ENCODE measurements around the gene WNT5A. TPM values are rescaled to one million over a fixed set of nuclear protein-coding genes. Genes with fewer than 3 reads are reported as not detected.

The WNT5A gene
- polyA plus RNA-seq, 1 donor, result 10.8 TPM

DNA sequence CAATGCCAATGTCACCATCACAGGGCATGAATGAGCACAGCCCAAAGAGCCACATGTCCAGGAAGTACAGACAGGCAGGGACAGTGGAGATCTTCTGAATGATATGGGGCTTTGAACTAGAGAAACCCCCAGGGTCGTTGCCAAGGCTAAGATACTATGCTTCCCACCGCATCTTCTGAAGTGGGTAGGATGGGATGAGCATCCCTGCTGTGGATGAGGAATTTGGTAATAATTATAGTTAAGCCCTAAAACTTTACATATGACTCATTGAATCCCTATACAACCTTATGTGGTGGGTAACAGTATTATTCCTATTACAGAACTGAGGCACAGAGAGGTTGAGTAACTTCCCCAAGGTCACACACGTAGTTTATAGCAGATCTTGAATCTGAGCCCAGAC is 44.2 kb downstream of the WNT5A start:
- DNase-seq, result no peak

DNA sequence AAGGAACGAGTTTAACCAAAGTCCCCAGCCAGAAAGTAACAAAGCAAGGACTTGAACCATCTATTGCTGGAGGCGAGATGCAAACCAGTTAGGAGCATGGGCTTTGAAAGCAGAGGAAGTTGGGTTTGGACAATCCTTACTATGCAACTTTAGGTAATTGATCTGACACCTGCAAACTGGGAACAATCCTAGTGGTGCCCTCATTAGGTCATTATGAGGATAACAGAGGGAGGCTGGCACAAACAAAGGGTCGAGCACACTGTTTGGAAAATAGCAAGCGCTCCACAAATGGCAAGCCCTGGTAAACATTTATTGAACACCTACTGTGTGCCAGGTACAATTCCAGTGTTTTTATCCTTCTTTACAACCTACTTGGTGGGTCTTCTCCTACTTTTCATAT is 45.6 kb downstream of the WNT5A start:
- no peak for DNase-seq

DNA sequence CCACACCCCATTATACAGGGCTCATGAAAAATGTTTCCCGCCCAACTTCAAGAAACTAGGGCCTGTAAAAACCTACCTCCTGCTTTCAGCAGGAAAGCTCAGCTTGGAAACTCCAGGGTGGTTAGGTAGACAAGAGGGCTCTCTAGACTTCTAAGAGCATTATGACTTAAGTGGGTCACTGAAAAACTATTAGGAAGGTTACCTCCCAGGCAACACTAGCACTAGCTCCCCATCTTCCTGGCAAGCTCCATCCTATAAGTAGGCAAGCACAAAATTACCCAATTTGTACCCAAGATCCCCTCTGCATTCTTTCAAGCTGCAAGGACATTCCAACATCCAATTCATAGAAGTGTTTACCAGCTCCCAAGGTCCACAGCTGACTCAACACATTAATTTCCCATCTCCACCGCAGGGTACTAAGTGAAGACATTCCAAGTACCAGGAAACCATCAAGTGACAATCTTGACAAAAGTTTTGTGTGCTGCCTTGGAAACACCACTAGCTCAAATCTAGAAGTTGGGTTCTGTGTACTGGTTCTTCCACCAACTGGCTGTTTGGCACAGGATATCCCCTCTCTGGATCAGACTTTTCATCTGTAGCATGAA is 46.9 kb downstream of the WNT5A start:
- DNase-seq, result no peak

DNA sequence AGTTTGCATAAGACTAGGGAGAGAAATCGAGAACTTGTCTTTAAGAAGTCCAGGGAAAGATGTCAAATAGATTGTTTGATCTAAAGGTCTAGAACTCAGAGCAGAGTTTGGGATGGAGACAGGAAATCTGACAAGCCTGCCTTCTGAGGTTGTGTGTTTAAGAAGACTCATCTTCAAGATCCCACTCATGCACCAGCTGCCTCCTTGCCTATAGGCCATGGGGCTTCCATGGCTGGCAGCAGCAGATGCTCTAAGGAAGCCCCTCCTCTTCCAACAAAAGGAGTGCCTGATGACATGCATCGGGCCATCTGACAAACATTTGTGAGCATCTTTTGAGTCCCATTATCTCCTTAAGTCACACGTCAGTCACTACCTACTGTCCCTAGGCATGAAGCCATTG is 47.4 kb downstream of the WNT5A start:
- DNase-seq, result no peak

DNA sequence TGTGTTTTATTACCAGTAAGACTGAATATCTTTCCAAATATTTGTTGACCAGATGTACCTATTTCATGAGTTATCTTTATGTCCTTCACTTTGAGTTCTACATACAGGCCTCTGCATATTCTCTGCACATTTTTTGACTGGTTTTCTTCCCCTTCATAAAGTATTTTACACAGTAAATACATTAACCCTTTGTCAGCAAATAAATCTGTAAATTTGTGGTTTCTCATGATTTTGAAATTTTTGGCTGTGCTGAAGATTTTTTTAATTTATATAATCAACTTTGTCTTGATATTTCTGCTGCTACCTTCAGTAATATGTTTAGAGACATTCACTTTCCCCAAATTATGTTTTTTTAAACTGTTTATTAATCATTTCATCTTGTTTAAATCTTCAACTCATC is 50.5 kb downstream of the WNT5A start:
- DNase-seq, result no peak

DNA sequence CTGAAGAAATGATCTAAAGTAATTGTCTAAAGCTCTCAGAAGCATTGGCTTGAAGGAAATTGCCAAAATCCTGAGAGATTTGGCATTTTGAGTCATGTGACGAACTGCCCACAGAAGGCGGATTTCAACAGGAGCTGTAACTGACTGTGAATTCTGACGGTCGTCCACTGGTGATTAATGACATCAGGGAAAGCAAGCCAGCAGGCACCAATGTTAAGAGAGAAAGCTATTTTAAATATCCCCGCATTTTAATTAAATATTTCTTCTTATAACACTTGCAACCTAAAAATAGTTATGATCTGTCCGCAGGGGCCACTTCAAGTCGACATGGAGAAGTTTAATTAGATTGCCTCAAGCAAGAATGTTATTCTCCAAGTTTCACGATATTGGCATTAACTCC is 51.6 kb downstream of the WNT5A start:
- DNase-seq, result no peak

DNA sequence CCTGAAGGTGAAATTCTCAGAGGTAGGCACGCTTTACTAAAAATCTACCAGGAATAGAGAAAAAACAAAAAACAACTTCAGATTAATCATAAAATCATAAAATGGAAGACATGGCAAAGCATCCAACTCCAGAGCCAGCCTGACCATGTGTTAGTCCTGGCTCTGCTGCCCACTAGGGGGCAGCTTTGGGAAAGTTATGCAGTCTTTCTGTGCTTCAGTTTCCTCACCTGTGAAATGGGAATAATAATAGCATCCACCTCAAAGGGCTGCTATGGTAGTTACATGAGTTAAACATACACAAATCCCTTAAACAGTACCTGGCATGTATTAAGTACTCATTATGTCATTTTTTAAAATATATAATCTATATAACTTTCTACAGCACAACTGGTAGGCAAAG is 52.3 kb downstream of the WNT5A start:
- no peak for DNase-seq

DNA sequence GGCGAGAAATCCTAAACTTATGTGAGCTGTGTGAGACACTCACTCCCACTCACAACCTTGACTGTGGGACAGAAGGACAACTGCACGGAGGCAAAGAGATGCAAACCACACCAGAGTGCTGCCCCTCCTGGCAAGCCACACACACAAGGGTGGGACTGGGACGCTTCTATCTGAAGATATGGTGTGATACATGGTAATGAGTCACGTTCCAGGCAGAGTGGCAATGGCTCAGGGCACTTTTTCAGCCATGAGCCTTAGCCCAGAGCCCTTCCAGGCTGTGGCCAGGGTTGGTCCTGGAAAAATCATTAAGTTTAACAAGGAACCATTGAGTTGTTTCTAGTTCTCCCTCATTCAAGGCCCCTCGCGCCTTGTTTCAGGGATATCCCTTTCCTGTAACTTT is 56.1 kb downstream of the WNT5A start:
- DNase-seq, result no peak

DNA sequence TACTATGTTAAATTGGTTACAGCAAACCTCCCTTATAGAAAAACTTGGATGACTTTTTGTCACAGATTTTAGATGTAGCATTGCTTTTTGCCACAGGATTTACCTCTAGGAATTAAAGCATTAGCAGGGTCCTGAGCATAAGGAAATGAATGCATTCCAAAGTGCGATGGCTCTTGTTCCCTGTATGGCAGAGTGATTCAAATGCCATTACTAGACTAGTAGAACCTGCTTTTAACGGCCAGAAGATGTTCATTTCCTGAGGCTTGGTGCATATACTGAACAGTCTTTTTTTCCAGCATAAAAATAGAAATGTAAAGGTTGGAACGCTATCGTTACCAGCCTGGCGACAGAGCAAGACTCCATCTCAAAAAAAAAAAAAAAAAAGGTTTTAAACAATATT is 59.4 kb downstream of the WNT5A start:
- no peak for DNase-seq

DNA sequence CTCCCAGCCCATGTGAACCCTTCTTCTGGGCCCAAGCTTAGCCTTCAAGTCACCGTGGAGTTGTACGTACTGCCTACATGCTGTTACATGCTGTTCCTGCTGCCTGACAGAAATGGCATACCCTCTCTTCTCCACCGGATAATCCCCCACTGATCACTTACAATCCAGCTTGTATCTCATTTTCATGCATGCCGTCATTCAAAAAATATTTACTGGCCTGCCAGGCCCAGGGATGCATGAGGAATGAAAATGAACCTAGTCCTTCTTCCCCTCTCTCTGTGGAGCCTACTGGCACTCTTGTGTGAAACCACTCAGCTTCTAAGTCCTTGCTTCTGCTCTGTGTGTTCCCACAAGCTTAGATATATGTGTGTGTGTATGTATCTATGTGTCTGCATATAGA is 60.6 kb downstream of the WNT5A start:
- no peak for DNase-seq

DNA sequence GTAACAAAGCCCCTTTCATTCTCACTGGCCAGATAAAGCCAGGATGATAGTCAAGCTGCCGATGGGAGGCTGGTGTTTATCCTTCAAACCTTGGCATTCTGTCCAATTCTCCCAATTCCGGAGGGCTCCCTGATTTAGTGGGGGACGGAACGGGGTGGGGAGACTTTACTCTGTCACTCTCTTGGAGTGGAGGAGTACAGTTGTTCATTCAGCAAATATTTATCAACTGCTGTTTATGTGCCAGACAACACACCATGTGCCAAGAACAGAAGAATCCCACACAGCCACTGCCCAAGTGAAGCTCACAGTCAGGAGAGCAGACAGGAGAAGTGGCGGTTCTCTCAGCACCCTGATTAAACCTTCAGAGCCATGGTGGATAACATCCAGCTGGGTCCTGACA is 63.3 kb downstream of the WNT5A start:
- no peak for DNase-seq

DNA sequence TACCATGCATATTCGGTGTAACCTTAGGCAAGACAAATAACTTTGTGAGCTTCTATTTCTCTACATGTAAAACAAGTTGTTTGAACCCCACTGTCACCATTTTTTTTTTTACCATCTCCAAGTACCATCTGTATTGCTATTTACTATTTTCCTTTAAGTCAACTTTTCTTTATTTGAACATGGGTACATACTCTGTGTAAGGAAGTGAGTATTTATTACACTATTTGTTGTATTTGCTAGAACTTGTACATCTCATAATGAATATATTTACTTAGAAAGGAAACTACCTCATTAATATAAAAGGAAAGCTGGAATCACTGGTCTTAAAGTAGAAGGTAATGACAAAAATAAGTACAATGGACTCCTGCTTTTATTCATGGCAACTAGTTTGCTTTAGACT is 69.9 kb downstream of the WNT5A start:
- no peak for DNase-seq

DNA sequence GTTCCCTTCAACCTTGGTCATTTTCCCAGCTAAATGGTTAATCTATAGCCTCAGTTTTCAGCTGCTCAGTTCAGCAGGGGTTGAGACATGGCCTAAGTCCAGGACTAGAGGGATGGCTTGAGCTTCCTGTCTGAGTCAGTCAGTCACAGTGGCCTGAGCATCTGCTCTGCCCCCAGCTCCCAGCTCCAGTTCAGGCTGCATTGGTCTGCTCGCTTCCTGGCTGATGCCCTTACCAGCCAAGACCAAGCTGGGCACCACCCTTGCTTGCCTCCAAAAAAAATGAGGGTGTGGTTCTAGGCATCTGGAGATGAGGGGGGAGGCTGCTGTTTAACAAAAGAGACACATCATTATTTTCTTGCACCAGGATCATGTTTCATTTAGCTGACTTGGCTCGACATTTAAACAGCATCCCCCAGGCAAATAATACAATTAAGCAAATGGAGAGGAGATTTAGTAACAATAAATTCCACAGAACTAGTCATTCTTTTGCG is 70.7 kb downstream of the WNT5A start:
- DNase-seq, result peak; percentile 43
